ENCODE measurements around the gene DDX41. TPM values are rescaled to one million over a fixed set of nuclear protein-coding genes. Genes with fewer than 3 reads are reported as not detected.

The DDX41 gene
- total RNA-seq, 1 experiment from 2014 or later, result 137 TPM

GRCh38 chr5:177530638-177531037 lies 13.9 kb upstream of the DDX41 start:
- Mint-ChIP-seq H3K36me3 (ENCODE audit: insufficient read depth, unreplicated experiment) (peaks cover 36% of the 10 kb centered on the region), H3K27ac (ENCODE audit: unreplicated experiment) (no peak overlapping the region), H3K4me1 (ENCODE audit: low read depth, unreplicated experiment) (no peaks in the 10 kb centered on the region), H3K27me3 (ENCODE audit: insufficient read depth, unreplicated experiment) (no peaks in the 10 kb centered on the region), H3K4me3 (ENCODE audit: unreplicated experiment) (no peak overlapping the region), H3K9me3 (ENCODE audit: unreplicated experiment) (no peaks in the 10 kb centered on the region)
- no TSS peak for BruUV-seq (replicated peaks)
- no peaks in the 10 kb centered on the region for H3K9me3 ChIP-seq
- no peak overlapping the region for H3K4me3 ChIP-seq (ENCODE audit: low read depth, low read length)
- H3K27me3 ChIP-seq (replicated peaks; ENCODE audit: control insufficient read depth, insufficient read depth, low read length), result no peaks in the 10 kb centered on the region
- ChIA-PET POLR2A (no interaction called here), CTCF (no interaction called here)
- H3K4me1 ChIP-seq, result no peaks in the 10 kb centered on the region
- peaks cover 5% of the 10 kb centered on the region for H3K36me3 ChIP-seq (ENCODE audit: control insufficient read depth, insufficient read depth, low read length)
- peak in 1 of 2 experiments; percentile 15 for DNase-seq
- TF ChIP-seq, protein P1, sequence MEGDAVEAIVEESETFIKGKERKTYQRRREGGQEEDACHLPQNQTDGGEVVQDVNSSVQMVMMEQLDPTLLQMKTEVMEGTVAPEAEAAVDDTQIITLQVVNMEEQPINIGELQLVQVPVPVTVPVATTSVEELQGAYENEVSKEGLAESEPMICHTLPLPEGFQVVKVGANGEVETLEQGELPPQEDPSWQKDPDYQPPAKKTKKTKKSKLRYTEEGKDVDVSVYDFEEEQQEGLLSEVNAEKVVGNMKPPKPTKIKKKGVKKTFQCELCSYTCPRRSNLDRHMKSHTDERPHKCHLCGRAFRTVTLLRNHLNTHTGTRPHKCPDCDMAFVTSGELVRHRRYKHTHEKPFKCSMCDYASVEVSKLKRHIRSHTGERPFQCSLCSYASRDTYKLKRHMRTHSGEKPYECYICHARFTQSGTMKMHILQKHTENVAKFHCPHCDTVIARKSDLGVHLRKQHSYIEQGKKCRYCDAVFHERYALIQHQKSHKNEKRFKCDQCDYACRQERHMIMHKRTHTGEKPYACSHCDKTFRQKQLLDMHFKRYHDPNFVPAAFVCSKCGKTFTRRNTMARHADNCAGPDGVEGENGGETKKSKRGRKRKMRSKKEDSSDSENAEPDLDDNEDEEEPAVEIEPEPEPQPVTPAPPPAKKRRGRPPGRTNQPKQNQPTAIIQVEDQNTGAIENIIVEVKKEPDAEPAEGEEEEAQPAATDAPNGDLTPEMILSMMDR (IDR thresholded peaks at IDR 0.05; ENCODE audit: insufficient read depth in 1 of 2, low read depth in 1 of 2, low read length in 1 of 2, severe bottlenecking in 1 of 2, unreplicated experiment in 1 of 2), result no peak
- intact Hi-C loops (cut with micrococcal nuclease; ENCODE audit: unreplicated experiment), result no loop called here

- H3K9me3 ChIP-seq, result no peaks in the 10 kb centered on the region
- H3K4me1 ChIP-seq, result no peaks in the 10 kb centered on the region
- TF ChIP-seq, protein P1 (IDR thresholded peaks at IDR 0.05; ENCODE audit: insufficient read depth in 1 of 2, low read depth in 1 of 2, low read length in 1 of 2, severe bottlenecking in 1 of 2, unreplicated experiment in 1 of 2), result no peak
- Mint-ChIP-seq H3K4me1 (ENCODE audit: low read depth, unreplicated experiment) (no peaks in the 10 kb centered on the region), H3K9me3 (ENCODE audit: unreplicated experiment) (no peaks in the 10 kb centered on the region), H3K4me3 (ENCODE audit: unreplicated experiment) (no peak overlapping the region), H3K36me3 (ENCODE audit: insufficient read depth, unreplicated experiment) (peaks cover 36% of the 10 kb centered on the region), H3K27ac (ENCODE audit: unreplicated experiment) (no peak overlapping the region), H3K27me3 (ENCODE audit: insufficient read depth, unreplicated experiment) (no peaks in the 10 kb centered on the region)
- ChIA-PET CTCF (no interaction called here), POLR2A (no interaction called here)
- intact Hi-C loops (cut with micrococcal nuclease; ENCODE audit: unreplicated experiment), result no loop called here
- H3K36me3 ChIP-seq (ENCODE audit: control insufficient read depth, insufficient read depth, low read length), result peaks cover 10% of the 10 kb centered on the region
- DNase-seq, result peak in 1 of 2 experiments; percentile 26
- no peaks in the 10 kb centered on the region for H3K27me3 ChIP-seq (replicated peaks; ENCODE audit: control insufficient read depth, insufficient read depth, low read length)
- no TSS peak for BruUV-seq (replicated peaks)
- no peak overlapping the region for H3K4me3 ChIP-seq (ENCODE audit: low read depth, low read length)
These were observed 12.8 kb upstream of the DDX41 start for GRCh38 chr5:177529247-177530203.

DNA sequence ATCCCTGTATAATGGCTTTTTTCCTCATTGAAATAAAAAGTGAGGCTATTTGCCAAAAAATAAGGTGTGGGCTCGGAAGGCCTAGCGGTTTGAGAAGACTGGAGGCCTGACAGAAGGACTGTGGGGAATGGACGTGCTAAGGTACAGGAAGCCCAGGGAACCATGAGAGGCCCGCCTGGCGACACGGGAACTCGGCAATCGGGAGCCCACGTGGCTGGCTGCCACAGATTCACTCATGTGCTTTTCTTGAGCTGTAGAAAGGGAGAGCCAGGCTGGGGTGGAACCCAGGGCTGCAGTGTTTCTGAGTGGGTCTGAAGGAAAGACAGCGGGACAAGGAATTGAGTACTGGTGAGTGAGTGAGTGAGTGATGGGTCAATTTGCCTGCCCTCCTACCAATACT lies 11.9 kb upstream of the DDX41 start:
- Histone ChIP-seq H3K36me3 (ENCODE audit: control insufficient read depth, insufficient read depth, low read length) (peaks cover 12% of the 10 kb centered on the region), H3K27me3 (replicated peaks; ENCODE audit: control insufficient read depth, insufficient read depth, low read length) (no peaks in the 10 kb centered on the region), H3K4me1 (no peaks in the 10 kb centered on the region), H3K4me3 (ENCODE audit: low read depth, low read length) (no peak overlapping the region), H3K9me3 (no peaks in the 10 kb centered on the region)
- no peak overlapping the region for H3K4me3 Mint-ChIP-seq (ENCODE audit: unreplicated experiment)
- peaks cover 40% of the 10 kb centered on the region for H3K36me3 Mint-ChIP-seq (ENCODE audit: insufficient read depth, unreplicated experiment)
- TF ChIP-seq, protein P1 (IDR thresholded peaks at IDR 0.05; ENCODE audit: insufficient read depth in 1 of 2, low read depth in 1 of 2, low read length in 1 of 2, severe bottlenecking in 1 of 2, unreplicated experiment in 1 of 2), result no peak
- no peaks in the 10 kb centered on the region for H3K4me1 Mint-ChIP-seq (ENCODE audit: low read depth, unreplicated experiment)
- ChIA-PET CTCF (no interaction called here), POLR2A (no interaction called here)
- DNase-seq, result no peak
- no peaks in the 10 kb centered on the region for H3K9me3 Mint-ChIP-seq (ENCODE audit: unreplicated experiment)
- no peaks in the 10 kb centered on the region for H3K27me3 Mint-ChIP-seq (ENCODE audit: insufficient read depth, unreplicated experiment)
- intact Hi-C loops (cut with micrococcal nuclease; ENCODE audit: unreplicated experiment), result no loop called here
- H3K27ac Mint-ChIP-seq (ENCODE audit: unreplicated experiment), result no peak overlapping the region
- BruUV-seq (replicated peaks), result no TSS peak

Measured in Caco-2 (cell line).